Stimulated activated CD8-positive, alpha-beta memory T cell treated with anti-CD3 and anti-CD28 coated beads, Interleukin-12 subunit alpha, Interleukin-12 subunit beta, amount 100 ng/mL, for 1 hour (primary cell): Measurements from ENCODE around the gene PBX2.
A peak's percentile ranks its signal among the peaks of the same experiment; 100 is the strongest.
"Not testable (repeated sequence)": the region's sequence is repeated elsewhere in the genome, so short reads cannot be mapped to it uniquely, and the experiment has no call there.

Source experiments
- DNase-seq: peaks from one replicate; pipeline ENCODE4 v3.0.0-alpha.2; 2020; ENCODE audit warnings: low read depth

PBX2 gene, protein sequence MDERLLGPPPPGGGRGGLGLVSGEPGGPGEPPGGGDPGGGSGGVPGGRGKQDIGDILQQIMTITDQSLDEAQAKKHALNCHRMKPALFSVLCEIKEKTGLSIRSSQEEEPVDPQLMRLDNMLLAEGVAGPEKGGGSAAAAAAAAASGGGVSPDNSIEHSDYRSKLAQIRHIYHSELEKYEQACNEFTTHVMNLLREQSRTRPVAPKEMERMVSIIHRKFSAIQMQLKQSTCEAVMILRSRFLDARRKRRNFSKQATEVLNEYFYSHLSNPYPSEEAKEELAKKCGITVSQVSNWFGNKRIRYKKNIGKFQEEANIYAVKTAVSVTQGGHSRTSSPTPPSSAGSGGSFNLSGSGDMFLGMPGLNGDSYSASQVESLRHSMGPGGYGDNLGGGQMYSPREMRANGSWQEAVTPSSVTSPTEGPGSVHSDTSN

DNA sequence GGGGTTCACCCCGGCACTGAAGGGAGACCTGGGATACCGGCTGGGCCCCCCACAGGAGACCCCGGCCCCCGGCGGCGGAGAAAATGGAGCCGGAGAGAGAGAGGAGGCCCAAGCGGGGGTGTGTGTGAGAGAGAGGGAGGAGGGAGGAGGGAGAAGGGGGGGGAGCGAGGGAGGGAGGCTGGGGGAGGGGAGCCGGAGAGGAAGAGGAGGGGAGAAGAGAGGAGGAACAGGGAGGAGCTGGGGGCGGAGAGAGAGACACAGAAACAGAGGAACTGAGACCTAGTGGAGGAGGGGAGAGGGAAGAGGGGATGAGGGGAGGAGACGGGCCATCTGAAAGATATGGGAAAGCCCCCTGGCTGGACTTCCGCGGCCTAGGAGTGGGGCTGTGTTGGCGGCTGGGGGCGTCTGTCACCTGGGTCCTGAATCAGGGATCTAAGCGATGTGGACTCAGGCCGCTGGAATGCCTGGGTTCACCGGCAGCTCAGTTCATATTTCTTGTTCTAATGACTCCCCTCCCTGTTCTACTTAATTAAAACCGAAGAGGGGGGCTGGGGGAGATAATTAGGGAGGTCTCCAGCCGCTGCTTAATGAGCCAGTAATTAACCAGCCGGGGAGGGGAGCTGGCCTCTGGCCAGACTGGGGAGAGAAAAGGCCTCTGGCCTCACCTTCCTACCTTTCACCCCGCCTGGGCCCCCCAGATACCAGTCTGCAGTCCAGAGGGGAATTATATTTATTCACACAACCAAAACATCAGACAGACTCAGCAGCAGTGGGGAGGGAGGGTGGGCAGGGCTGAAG is at the start of gene PBX2:
Gene PBX2, minus strand, starts transcription at position 149 of the 798 bp plus-strand sequence. CDS start 287 bp downstream, outside the sequence.
- DNase-seq, result peak; percentile 76

DNA sequence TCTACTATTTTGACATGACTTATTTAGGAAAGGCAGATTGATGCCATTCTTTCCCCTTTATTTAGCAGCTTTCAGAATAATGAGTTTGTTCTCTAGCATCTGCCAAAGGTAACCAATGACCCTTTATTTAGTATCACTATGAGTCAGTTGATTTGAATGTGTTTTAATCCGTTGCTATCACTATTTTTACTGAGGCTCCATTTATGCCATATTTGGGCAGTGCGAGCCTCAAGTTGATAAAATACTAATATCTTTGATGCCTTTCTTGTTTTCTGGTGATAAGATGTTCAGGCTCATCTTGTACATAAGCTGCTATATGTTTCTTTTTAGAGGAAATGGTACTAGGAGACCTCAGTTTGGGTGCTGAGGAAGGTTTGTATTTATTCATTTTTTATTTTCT is 49.5 kb upstream of the PBX2 start:
- DNase-seq, result no peak

DNA sequence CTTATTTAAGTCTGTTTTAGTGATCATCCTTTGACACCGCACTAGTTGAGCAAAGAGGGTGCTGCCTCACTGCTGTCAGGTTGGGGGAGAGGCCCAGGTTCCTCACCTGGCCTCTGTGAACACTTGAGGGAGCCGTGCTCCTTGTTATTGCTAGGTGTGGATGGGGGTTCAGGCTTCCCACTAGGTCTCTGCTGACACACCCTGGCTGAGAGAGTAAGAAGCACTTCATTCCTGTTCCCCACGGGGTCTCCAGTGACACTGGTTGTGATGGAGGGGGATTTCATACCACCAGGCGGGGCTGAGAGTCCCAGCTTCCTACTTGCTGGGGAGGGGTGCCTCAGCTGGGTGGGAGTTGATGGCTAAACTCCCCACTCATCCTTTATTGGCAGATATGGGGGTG is 44.9 kb upstream of the PBX2 start:
- DNase-seq, result no peak

DNA sequence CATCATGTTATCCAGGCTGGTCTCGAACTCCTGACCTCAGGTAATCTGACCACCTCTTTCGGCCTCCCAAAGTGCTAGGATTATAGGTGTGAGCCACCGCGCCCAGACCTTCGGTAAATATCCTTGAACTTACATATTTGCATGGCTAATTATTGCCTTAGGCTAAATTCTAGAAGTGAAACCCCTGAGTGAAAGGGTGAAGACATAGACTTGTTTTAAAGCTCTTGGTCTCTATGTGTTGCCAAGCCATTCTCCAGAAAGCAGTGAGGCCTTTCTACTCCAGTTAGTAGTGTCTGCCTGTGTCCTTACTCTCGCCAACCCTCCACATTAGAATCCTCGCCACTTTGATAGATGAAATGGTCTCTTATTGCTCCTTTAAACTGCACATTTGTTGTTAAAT is 36.4 kb upstream of the PBX2 start:
- no peak for DNase-seq

DNA sequence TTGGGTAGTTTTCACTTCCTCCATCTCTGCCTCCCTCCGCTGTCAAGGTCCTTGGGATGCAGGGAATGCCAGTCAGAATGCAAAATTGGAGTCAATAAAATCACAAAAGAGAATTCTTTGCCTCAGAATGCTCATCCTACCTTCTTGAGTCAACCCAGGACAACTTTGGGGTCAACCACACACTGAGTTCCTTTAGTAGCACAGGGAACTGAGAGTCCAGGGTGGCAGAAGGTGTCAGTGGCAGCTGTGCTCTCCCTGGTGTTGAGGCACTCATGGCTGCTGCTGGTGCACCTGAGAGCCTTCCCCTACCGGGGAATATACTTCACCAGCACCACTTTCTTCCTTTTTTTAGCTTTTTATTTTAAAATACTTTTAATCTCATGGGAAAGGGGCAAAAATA is 34.7 kb upstream of the PBX2 start:
- no peak for DNase-seq

DNA sequence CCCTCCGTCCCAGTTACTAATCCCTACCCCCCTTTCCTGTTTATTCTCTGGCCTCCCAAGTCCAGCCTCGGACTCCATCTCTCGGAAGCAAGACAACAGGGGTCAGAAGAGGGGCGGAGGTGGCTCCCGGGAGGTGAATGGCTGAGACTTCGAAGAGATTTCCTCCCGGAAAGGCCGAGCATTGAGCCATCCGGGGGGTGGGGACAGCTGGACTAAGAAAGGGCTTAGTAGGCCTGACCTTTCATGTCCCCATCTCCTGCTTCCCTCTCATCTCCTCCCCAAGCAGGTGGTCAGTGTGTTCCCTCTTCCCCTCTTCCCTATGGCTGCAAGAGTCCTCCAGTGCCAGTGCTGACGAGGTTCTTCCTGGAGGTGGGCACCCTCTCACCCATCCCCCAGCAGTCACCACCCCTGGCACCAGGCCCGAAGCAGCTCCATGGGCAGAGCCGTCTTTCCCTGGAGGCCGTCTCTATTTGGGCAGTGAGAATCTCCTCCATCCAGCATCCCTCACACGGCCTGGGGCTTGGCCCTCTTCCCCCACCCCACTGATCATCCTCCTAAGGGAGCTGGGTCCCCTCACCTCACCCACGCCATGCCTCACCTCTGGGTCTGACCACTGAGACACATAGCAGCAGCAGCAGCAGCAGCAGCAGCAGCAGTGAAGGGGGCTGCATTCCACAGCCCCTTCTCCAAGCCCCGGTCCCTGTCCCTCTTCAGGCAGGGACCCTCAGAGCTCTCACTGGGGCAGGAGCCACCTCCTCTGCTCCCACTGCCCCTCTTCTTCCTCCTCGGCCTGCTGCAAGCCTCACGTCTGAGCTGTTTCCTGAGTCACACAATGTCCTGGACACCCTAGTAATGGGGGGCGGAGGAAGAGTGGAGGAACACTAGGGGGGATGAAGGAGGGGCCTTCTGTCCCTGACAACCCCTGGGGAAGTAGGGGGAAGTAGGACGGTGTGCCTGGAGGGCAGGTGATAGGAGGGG is 33.5 kb upstream of the PBX2 start, which contains the start of gene NOTCH4:
Gene NOTCH4, minus strand, starts transcription at position 810 of the 978 bp plus-strand sequence. Its CDS starts 139 bp downstream, at position 671.
- no peak for DNase-seq

DNA sequence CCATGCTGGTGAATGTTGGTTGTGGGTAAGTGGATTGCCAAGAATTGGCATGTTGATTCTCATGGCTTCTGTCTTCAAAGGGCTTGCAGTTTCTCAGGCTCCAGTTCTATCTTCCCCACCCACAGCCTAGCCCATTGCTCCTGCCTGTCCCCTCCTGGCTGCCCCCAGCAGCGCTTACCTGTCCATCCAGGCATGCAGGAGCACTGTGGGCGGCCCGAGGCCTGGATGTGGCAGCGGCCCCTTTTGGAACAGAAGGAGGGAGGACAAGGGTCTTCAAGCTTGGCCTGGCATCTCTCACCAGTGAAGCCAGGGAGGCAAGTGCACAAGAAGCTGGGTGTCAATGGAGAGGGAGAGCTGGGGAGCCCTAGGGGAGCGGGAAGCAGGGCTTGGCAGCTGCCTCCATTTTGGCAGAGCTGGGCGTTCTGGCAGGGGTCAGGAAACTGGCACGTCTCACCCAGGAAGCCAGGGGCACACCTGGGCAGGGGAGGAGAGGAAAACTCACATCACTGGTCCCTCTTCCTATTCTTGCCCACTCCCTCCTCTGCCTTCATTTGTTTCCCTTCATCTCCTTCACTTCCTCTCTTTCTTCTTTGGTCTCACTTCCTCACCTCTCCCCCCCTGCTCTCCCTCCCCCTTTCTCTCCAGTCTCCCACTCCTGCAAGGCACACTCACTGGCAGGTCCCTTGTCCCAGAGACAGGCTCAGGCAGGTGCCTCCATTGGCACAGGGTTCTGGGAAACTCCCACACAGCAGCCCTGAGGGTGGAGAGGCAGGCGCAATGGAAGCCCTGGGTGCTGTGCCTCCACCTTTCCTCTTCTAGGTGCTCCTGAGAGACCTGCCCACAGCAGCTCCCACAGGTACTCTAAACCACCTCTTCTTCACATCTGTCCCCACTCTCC is 32.6 kb upstream of the PBX2 start:
- DNase-seq, result no peak

DNA sequence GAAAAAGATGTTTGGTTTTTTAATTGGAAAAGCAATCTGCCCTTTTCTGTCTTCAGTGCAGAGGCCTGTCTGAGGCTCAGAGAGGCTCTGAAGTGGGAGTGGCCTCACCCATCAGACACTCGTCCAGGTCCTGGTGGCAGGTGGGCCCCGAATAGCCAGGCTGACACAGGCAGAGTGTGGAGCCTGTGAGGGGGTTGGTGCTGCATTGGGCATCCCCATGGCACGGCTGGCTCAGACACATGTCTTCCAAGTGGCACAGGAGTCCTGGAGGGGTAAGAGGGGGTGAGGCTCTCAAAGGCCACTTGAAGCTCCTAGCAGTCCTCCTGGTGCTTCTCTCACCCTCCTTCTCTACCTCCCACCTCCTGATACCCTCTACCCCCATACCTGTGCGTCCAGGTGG is 30.0 kb upstream of the PBX2 start:
- no peak for DNase-seq

DNA sequence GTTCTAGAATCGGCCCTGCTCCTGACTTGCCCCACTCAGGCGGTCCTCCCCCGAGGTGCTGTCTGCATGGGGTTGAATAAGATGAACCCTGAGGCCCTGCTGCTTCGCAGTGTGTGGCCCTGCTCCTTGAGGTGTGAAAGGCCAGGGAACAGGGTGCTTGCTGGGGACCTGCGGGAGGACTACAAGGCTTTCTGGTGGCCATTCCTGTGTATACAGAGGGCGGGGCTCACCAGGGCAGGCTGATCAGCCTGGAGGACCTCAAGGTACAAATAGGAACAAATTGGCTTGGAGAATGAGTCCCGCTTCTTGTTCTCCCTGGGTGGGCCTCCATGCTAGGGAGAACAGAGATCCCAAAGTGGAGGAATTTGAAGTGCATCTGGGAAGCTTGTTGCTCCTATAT is 28.2 kb upstream of the PBX2 start:
- no peak for DNase-seq

DNA sequence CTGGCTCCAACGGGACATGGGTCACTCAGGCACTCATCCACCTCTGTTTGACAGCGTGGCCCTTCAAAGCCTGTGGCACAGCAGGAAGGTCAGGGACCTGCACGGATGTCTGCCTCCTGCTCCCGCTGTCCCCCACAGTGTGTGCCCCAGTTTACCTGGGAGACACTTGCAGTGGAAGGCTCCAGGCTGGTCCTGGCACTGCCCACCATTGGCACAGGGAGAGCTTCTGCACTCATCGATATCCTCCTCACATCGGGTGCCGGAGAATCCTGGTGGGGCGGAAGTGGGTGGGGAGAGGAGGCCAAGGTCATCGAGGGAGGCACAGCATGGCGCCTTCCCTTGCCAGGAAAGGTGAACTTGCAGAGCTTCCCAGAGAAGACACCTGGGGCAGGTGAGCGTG is 27.0 kb upstream of the PBX2 start:
- no peak for DNase-seq

DNA sequence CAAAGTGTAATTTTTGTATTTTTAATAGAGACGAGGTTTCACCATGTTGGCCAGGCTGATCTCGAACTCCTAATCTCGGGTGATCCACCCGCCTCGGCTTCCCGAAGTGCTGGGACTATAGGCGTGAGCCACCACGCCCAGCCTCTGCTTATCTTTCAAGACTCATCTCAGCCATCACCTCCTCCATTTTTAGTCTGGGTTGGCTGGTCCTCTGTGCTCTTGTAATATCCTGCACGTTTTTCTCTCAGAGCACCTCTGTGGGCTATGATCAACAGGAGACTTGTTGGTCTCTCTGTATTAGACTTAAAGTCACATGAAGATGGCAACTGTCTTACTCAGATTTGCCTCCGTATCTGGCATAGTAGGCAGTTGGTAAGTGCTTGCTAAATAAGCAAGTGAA is 26.3 kb upstream of the PBX2 start:
- no peak for DNase-seq

DNA sequence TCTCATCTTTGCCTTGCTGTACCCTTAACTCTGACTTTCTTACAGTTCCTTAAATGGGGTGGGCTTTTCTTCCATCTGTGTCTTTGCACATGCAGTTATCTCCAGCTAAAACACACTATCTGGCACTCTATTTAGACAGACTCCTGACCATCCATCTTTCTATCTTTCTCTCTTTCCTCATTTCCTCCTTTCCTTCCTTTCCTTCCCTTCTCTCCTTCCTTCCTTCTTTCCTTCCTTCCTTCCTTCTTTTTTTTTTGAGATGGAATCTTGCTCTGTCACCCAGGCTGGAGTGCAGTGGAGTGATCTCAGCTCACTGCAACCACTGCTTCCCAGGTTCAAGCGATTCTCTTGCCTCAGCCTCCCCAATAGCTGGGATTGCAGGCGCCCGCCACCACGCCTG is 25.6 kb upstream of the PBX2 start:
- DNase-seq, result no peak

DNA sequence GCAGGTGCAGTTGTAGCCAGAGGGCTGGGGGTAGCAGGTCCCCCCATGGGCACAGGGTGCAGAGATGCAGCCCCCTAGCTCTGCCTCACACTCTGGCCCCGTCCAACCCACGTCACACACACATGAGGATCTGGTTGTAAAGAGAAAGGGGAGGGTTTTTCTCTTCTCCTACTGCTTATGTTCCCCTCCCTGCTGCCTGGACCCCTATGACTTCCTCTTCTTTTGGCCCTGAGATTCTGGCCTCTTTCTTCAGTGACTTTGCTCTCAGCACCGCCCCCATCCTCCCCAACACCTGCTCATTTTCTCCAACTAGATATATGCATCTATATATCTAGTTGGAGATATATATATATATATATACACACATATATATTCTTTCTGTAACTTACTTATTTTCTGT is 24.1 kb upstream of the PBX2 start:
- DNase-seq, result no peak

DNA sequence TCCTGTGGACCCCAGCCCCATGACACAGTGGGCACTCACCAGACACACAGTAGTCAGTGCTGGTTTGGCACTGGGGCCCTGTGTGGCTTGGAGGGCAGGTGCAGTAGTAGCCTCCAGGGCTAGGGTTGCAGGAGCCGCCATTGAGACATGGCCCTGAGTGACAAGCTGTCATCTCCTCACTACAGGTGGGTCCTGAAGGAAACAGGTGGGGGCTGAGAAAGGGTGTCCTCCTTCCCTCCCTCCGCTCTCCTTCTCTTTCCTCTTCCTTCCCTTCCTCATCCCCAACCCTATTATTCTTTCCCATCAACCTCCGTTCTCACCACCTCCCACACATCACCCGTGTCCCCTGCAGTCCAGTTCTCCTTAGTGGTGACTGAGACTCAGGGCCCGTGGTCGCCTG is 23.6 kb upstream of the PBX2 start:
- no peak for DNase-seq

DNA sequence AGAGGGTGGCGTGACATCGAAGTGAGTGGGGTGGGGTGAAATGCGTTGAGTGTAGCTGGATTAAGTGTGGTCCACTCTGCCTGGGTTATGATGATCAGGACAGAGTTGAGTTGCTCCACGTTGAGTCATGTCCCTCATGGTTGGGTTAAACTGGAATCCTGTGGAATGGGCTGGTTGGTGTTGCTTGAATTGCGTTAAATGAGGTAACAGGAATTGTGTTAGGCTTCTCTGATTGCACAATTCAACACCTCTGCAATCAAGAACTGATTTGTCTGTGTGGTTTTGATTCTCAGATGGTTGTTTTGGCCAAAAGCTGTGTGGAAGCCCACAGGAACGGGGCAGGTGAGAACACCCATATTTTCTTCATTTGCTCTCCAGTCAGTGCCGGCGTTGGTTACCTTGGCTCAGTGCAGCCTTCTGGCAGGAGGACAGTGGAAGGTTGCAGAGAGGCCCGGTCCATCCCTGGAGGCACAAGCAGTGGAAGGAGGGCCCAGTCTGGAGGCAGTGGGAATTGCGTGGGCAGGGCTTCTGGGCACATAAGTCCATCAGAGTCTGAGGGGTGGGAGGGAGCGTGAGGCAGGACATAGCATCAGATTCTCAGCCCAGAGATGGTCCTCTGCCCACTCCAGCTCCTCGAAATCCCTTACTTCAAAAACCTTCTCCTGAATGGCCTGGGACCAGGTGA is 22.2 kb upstream of the PBX2 start:
- DNase-seq, result no peak

DNA sequence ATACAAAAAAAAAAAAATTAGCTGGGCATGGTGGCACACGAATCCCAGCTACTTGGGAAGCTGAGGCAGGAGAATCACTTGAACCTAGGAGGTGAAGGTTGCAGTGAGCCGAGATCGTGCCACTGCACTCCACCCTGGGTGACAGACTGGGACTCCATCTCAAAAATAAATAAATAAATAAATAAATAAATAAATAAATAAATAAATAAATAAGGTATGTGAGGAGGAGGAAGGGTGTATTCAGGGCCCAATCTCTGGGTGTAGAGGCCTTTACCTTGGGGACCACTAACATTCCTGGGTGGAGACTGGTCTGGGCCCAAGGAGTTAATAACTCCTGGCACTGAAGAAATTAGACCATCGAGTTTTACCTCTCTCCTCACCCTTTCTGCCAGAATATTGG is 21.4 kb upstream of the PBX2 start:
- not testable (repeated sequence) for DNase-seq

DNA sequence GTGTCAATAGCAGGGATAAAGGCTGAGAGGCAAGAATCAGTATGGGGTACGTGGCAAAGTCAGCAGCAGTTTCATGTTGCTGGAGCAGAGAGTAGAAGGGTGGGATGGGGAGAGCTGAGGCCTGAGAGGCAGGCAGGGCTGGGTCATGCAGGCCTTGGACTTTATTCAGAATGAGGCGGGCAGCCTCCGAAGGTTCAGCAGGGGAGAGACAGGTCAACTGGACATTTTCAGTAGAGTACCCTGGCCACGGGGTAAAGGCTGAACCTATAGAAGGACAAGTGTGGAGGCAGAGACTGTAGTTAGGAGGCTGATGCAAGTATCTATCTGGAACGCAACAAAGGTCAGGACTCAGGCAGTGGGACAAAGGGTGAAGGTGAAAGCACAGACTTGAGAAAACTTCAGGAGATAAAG is 20.2 kb upstream of the PBX2 start:
- DNase-seq, result no peak

DNA sequence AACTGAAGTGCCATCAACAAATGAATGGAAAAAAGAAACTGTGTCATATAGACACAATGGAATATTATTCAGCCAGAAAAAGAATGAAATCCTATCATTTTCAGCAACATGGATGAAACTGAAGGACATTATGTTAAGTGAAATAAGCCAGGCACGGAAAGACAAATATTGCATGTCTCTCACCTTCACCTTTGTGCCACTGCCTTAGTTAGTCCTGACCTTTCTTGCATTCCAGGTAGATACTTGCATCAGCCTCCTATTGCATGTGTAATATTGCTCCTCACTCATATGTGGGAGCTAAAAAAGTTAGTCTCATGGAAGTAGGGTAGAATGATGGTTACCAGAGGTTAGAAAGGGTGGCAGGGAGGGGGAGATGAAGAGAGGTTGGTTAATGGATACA is 19.0 kb upstream of the PBX2 start:
- no peak for DNase-seq

DNA sequence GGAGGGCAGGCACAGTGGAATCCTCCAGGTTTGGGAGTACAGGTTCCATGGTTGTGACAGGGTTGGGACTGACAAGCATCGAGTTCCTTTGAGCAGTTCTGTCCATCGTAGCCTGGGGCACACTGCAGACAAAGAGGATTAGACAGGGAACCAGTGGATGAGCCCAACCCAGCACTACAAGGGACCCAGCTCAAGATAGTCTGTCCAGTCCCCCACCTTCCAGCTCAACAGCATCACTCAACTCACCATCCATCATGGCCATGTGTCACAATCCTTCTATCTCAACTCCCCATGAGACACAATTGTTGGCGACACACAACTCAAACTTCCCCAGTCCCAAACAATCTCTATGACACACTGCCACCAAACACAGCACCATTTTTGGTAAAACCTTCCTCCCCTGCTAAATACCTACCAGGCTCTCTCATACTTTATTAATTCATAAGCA is 14.3 kb upstream of the PBX2 start:
- DNase-seq, result no peak
